NB4 (cell line): ENCODE measurements around the gene VPS35L.

Experiments used
- DNase-seq: peaks from one replicate; pipeline ENCODE4 v3.0.0; 2010; ENCODE audit warnings: low read depth
- H3K4me3 ChIP-seq: one replicate; pipeline ENCODE4 v1.5.1; 2011; ENCODE audit warnings: mild to moderate bottlenecking, low read depth, low read length, moderate library complexity
- MYC ChIP-seq: IDR thresholded peaks from 2 replicates; pipeline ENCODE4 v1.6.1; 2011; ENCODE audit warnings: low read depth, low read length
- POLR2A ChIP-seq: IDR thresholded peaks from 2 replicates; pipeline ENCODE4 v1.6.1; 2011; ENCODE audit warnings: mild to moderate bottlenecking; ENCODE audit not compliant: insufficient read length; ENCODE audit errors: extremely low read depth
- TF ChIP-seq, protein P1 (sequence below): IDR thresholded peaks from 2 replicates; pipeline ENCODE4 v1.6.1; 2011; ENCODE audit warnings: low read depth, low read length
- TF ChIP-seq, protein P2 (sequence below): IDR thresholded peaks from one replicate; pipeline ENCODE4 v1.5.1; 2012; ENCODE audit warnings: low read depth, low read length

The VPS35L gene

DNA sequence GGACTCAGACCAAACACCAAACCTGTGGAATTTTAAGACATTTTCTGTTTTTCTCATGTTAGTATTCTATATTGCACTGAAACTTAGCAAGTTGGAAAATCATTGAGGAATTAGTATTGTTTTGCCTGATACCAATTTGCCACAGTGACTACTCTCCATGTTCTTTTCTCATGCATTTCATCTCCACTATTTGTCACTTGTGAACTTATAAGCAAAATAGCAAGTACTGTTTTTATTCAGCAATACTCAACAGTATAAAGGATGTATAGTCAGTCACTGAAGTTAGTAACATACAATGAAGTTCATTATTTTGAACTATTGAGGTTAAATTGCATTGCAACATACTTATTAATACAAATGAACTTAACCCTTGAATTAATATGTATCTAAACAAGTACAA, 5.8 kb upstream of the VPS35L start:
- TF ChIP-seq POLR2A (no peak), MYC (no peak)
- TF ChIP-seq, protein P1, sequence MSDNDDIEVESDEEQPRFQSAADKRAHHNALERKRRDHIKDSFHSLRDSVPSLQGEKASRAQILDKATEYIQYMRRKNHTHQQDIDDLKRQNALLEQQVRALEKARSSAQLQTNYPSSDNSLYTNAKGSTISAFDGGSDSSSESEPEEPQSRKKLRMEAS = no peak
- TF ChIP-seq, protein P2, sequence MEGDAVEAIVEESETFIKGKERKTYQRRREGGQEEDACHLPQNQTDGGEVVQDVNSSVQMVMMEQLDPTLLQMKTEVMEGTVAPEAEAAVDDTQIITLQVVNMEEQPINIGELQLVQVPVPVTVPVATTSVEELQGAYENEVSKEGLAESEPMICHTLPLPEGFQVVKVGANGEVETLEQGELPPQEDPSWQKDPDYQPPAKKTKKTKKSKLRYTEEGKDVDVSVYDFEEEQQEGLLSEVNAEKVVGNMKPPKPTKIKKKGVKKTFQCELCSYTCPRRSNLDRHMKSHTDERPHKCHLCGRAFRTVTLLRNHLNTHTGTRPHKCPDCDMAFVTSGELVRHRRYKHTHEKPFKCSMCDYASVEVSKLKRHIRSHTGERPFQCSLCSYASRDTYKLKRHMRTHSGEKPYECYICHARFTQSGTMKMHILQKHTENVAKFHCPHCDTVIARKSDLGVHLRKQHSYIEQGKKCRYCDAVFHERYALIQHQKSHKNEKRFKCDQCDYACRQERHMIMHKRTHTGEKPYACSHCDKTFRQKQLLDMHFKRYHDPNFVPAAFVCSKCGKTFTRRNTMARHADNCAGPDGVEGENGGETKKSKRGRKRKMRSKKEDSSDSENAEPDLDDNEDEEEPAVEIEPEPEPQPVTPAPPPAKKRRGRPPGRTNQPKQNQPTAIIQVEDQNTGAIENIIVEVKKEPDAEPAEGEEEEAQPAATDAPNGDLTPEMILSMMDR = no peak

DNA sequence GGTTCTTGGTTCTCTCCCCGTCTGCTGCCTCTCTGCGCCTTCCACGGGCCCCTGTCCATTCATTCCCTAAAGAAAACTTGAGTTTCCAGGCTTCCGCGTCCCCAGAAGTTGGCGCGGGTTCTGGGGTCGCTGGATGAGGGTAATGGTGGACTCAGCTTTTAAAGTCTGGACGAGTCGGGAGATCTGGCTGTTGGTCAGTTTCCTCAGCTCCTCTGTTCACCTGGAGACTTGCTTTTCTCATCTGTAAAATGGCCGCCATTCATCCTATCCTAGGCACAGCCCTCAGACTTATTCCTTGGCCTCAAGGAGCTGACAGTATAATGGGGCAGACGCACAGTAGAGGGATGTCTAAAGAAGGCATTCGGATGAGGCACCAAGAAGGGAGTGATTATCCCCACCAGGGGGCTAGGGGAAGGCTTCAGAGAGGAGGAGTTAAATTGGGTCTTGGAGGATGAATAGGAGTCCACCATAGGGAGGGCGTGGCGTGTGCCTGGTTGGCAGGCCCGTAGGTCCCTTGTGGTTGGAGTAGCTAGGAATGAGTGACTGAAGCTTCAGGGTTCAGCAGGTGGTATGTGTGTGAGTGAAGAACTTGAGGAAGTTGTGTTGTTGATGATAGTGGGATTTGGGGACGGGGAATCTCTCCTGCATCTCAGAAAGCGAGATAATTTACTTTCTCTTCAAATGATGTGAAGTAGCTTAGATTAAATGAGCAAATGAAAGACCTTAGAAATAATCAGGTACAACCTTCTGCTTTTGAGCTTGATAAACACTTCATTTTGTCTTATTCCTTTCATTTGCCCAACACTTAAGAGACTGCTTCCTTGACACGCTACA, 652 bp downstream of the VPS35L start:
- TF ChIP-seq MYC = no peak
- no peak for TF ChIP-seq POLR2A
- TF ChIP-seq, protein P2 = no peak
- TF ChIP-seq, protein P1 = no peak
- peak overlapping the region; percentile 80 for H3K4me3 ChIP-seq
- DNase-seq = peak; percentile 90

More for the DNA sequence above, 5.8 kb upstream of the VPS35L start:
- no peak for DNase-seq
- no peak overlapping the region for H3K4me3 ChIP-seq

- H3K4me3 ChIP-seq = no peak overlapping the region
- TF ChIP-seq MYC = no peak
- TF ChIP-seq, protein P2 = peak; percentile 44
- peak; percentile 63 for DNase-seq
Measured at GRCh38 chr16:19559242-19559910, 3.9 kb downstream of the VPS35L start.

DNA sequence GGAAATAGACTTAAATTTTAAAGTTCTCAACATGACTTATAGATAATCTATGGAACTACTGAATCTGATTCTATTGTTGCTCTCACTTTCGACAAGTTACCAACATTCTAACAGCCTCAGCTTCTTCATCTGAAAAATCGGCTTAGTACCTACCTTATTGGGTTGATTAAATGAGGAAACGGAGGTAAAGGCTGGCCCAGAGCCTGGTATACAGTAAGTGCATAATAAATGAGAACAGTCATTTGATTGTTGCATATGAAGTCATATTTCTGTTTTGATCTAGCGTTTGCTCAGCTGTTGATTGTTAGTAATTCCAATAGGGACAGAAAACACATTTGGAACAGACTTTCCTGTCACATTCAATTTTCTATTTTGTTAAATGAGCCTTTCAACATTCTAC, 4.6 kb downstream of the VPS35L start:
- DNase-seq = no peak
- no peak for TF ChIP-seq MYC
- TF ChIP-seq, protein P2 = no peak
- no peak for TF ChIP-seq POLR2A
- TF ChIP-seq, protein P1 = no peak
- no peak overlapping the region for H3K4me3 ChIP-seq

DNA sequence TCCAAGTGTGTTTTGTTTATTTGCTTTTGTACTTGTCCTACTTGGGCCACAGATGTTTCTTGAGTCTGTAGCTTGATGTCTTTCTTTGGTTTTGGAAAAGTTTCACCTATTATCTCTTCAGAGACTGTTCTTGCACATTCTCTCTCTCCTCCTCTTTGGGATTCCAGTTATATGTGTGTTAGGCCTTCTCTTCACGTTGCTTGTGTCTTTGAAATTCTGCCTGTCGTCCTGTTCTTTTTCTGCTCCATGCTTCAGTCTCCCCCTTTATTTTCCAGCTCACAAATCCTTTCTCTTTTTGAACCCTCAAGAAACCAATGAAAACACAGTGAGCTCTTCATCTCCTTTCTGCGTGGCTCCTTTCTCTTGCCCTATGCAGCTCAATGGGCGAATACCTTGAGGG, 7.9 kb downstream of the VPS35L start:
- no peak for DNase-seq
- H3K4me3 ChIP-seq = no peak overlapping the region
- TF ChIP-seq POLR2A (no peak), MYC (no peak)
- TF ChIP-seq, protein P2 = no peak
- TF ChIP-seq, protein P1 = no peak
